Lower lobe of right lung (tissue), 2 donors: ENCODE data around the gene CEP78. TPM values are rescaled to one million over a fixed set of nuclear protein-coding genes. Genes with fewer than 3 reads are reported as not detected.

Experiments used
- ATAC-seq, 2 donors: fragments of 200-7000 bp; cut with Tn5 transposase; one replicate each; pipeline ENCODE4 v1.9.1; 2020 to 2022; ENCODE audit warnings: mild to moderate bottlenecking in 2 of 2, moderate library complexity in 2 of 2
- DNase-seq: peaks from one replicate; pipeline ENCODE4 v3.0.0-alpha.2; 2020
- H3K27ac ChIP-seq: fragments of 200-600 bp; one replicate; pipeline ENCODE4 v1.8.0; 2022
- H3K27me3 ChIP-seq: fragments of 200-600 bp; one replicate; pipeline ENCODE4 v1.8.0; 2022; ENCODE audit warnings: low read depth
- H3K36me3 ChIP-seq: fragments of 200-600 bp; one replicate; pipeline ENCODE4 v1.8.0; 2022; ENCODE audit warnings: mild to moderate bottlenecking
- H3K4me1 ChIP-seq: fragments of 200-600 bp; one replicate; pipeline ENCODE4 v1.8.0; 2022
- H3K4me3 ChIP-seq: fragments of 200-600 bp; one replicate; pipeline ENCODE4 v1.8.0; 2022; ENCODE audit warnings: mild to moderate bottlenecking
- H3K9me3 ChIP-seq: fragments of 200-600 bp; one replicate; pipeline ENCODE4 v1.8.0; 2022
- CTCF ChIP-seq: fragments of 200-600 bp; IDR thresholded peaks from one replicate; pipeline ENCODE4 v1.8.0; 2022; ENCODE audit warnings: antibody characterized with exemption, mild to moderate bottlenecking
- intact Hi-C: fragments of 100-400 bp; cut with DNase I; formaldehyde crosslinking; loops from one replicate; pipeline ENCODE4 v1.11.0; 2022
- total RNA-seq: library from RNA; stranded (reverse); fragmentation: NEBNext Ultra II Directional; extraction: Animal tissue kit (Norgen Biotek cat#: 25700); gene quantifications from one replicate; pipeline ENCODE4 v1.2.1, GENCODE V29; 2021
- donor health status: DM: no; HTN: yes; CAD: no; lungs with severe emphysema.

Gene CEP78
- total RNA-seq, 1 donor from 2014 or later, result 12.9 TPM

DNA sequence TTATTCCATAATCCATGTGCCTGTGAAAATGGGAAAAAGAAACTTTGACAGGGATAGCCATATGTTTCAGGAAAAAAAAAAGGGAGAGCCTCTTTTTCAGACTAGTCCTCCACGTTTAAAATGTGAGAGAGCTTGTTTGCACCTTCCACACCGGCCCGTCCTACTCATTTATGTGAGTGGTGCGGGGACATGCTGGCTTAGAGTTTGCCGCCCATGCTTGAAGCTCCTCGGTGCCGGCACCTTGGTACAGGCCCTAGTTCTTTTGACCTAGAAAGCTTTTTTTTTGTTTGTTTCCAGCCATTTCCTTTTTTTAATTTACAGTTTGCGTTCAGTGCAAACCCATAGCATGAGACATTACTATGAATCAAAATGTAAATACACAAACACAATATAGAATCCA is 88.8 kb downstream of the CEP78 start:
- no peaks in the 10 kb centered on the region for H3K4me1 ChIP-seq
- H3K27me3 ChIP-seq, result no peaks in the 10 kb centered on the region
- H3K27ac ChIP-seq, result no peak overlapping the region
- no peaks in the 10 kb centered on the region for H3K36me3 ChIP-seq
- intact Hi-C loops, result no loop called here
- no peak for ATAC-seq
- H3K4me3 ChIP-seq, result no peak overlapping the region
- no peaks in the 10 kb centered on the region for H3K9me3 ChIP-seq
- no peak for TF ChIP-seq CTCF
- DNase-seq, result no peak

- ATAC-seq (no peak), DNase-seq (no peak)
- no peak overlapping the region for H3K27ac ChIP-seq
- no peaks in the 10 kb centered on the region for H3K9me3 ChIP-seq
- H3K4me3 ChIP-seq, result no peak overlapping the region
- intact Hi-C loops, result no loop called here
- H3K27me3 ChIP-seq, result no peaks in the 10 kb centered on the region
- H3K36me3 ChIP-seq, result no peaks in the 10 kb centered on the region
- H3K4me1 ChIP-seq, result no peaks in the 10 kb centered on the region
- TF ChIP-seq CTCF, result no peak
Measured at GRCh38 chr9:78325343-78325742, 89.5 kb downstream of the CEP78 start.

DNA sequence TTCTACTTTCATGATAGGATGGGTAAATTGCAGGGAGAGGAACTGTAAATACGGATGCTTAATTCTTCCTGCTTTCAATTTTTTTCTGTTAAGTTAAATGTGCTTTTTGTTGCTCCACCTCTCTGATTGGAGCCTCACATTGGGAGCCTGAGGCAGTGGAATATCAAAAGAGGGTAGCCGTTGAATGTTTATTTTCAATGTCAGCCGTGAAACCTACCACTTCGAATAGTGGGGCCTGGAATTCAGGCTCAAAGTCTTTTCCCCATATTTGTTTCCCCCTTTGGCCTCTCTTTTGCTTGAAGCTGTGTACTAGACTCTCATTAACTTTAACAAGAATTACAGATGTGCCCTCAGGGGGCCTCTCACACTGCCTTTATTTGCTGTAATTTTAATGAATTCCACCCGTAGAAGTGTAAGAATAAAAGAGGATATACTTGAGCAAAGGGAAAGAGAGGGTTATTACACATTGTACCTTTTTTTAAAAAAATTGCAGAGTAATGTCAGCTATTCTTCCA is 90.0 kb downstream of the CEP78 start:
- intact Hi-C loops, result no loop called here
- no peak for ATAC-seq
- Histone ChIP-seq H3K9me3 (no peaks in the 10 kb centered on the region), H3K27me3 (no peaks in the 10 kb centered on the region), H3K4me3 (no peak overlapping the region), H3K36me3 (no peaks in the 10 kb centered on the region), H3K4me1 (no peaks in the 10 kb centered on the region), H3K27ac (no peak overlapping the region)
- TF ChIP-seq CTCF, result no peak
- DNase-seq, result no peak

DNA sequence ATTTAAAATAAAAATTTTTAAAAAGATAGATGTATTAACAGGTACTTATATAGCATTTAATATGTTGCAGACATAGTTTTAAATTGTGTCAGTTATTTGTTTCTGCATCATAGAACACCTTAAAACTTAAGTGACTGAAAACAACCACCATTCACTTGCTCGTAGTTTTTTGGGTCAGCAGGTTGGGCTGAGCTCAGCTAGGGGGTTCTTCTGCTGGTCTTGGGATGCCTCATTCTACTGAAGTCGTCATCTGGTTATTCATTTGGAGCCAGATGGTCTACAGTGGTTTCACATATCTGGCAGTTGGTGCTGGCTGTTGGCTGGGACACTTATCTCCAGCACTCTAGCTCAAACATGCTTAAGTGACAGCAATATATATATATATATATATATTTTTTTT is 90.7 kb downstream of the CEP78 start:
- Histone ChIP-seq H3K4me3 (no peak overlapping the region), H3K9me3 (no peaks in the 10 kb centered on the region), H3K4me1 (no peaks in the 10 kb centered on the region), H3K27me3 (no peaks in the 10 kb centered on the region), H3K36me3 (no peaks in the 10 kb centered on the region), H3K27ac (no peak overlapping the region)
- ATAC-seq (no peak), DNase-seq (no peak)
- no peak for TF ChIP-seq CTCF
- intact Hi-C loops, result no loop called here

Other genes with a start within 250 kb of the CEP78 start
- gene GNAQ, start 204.3 kb upstream of the CEP78 start, total RNA-seq, result 130 TPM
- 10.4 TPM for gene PSAT1, start 61.0 kb downstream of the CEP78 start, total RNA-seq